Ishikawa (cell line): Measurements from ENCODE around the gene USP11.

ENCODE experiments used
- CEBPB ChIP-seq: IDR thresholded peaks from 2 replicates; pipeline ENCODE4 v1.6.1; 2012
- EGR1 ChIP-seq: IDR thresholded peaks from 2 replicates; pipeline ENCODE4 v1.6.1; 2012
- EP300 ChIP-seq: IDR thresholded peaks from 2 replicates; pipeline ENCODE4 v1.6.1; 2012; ENCODE audit warnings: borderline replicate concordance
- FOXM1 ChIP-seq: IDR thresholded peaks from 2 replicates; pipeline ENCODE4 v1.6.1; 2012; ENCODE audit warnings: low read depth, borderline replicate concordance
- MAX ChIP-seq: IDR thresholded peaks from 2 replicates; pipeline ENCODE4 v1.6.1; 2012
- RAD21 ChIP-seq: IDR thresholded peaks from 2 replicates; pipeline ENCODE4 v1.6.1; 2012; ENCODE audit warnings: low read depth
- REST ChIP-seq: IDR thresholded peaks from 2 replicates; pipeline ENCODE4 v1.6.1; 2012; ENCODE audit warnings: low read depth, mild to moderate bottlenecking
- TAF1 ChIP-seq: IDR thresholded peaks from 2 replicates; pipeline ENCODE4 v1.6.1; 2012; ENCODE audit warnings: low read depth, mild to moderate bottlenecking
- TCF12 ChIP-seq: IDR thresholded peaks from 2 replicates; pipeline ENCODE4 v1.6.1; 2012; ENCODE audit warnings: low read depth
- TEAD4 ChIP-seq: IDR thresholded peaks from 2 replicates; pipeline ENCODE4 v1.6.1; 2012
- USF1 ChIP-seq: IDR thresholded peaks from 2 replicates; pipeline ENCODE4 v1.6.1; 2012
- YY1 ChIP-seq: IDR thresholded peaks from 2 replicates; pipeline ENCODE4 v1.6.1; 2012; ENCODE audit warnings: low read depth
- ZBTB7A ChIP-seq: IDR thresholded peaks from 2 replicates; pipeline ENCODE4 v1.6.1; 2012; ENCODE audit warnings: low read depth

- no peak for TF ChIP-seq RAD21
- no peak for TF ChIP-seq EP300
- no peak for TF ChIP-seq MAX
- TF ChIP-seq USF1: no peak
- TF ChIP-seq REST: no peak
- no peak for TF ChIP-seq TAF1
- no peak for TF ChIP-seq YY1
- TF ChIP-seq TCF12: no peak
- TF ChIP-seq ZBTB7A: no peak
- no peak for TF ChIP-seq TEAD4
- TF ChIP-seq FOXM1: no peak
- no peak for TF ChIP-seq CEBPB
- TF ChIP-seq EGR1: no peak
These were observed 35.3 kb upstream of the USP11 start for GRCh38 chrX:47197526-47197925.
